ENCODE data around the gene CUL3.

DNA sequence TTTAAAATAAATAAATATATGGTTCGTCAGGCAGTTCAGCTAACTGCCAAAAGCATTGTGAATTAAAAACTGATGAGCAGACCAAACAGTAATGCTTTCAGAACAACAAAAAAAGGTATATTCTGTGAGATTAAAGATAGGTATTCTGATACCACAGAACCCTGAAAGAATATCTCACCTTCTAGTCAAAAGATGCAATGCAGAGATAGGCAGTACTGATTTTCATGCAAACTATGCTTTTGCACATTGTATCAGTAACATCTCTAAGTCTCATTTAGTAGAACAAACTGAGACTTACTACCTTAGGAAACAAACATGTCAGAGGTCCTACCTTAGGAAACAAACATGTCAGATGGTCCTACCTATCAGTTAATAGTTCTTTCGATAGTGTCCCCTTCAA is 32.4 kb downstream of the CUL3 start:
- TF ChIP-seq, protein P1, sequence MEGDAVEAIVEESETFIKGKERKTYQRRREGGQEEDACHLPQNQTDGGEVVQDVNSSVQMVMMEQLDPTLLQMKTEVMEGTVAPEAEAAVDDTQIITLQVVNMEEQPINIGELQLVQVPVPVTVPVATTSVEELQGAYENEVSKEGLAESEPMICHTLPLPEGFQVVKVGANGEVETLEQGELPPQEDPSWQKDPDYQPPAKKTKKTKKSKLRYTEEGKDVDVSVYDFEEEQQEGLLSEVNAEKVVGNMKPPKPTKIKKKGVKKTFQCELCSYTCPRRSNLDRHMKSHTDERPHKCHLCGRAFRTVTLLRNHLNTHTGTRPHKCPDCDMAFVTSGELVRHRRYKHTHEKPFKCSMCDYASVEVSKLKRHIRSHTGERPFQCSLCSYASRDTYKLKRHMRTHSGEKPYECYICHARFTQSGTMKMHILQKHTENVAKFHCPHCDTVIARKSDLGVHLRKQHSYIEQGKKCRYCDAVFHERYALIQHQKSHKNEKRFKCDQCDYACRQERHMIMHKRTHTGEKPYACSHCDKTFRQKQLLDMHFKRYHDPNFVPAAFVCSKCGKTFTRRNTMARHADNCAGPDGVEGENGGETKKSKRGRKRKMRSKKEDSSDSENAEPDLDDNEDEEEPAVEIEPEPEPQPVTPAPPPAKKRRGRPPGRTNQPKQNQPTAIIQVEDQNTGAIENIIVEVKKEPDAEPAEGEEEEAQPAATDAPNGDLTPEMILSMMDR (IDR thresholded peaks at IDR 0.05) = no peak
- TF ChIP-seq EZH2 (IDR thresholded peaks at IDR 0.05) = no peak

All from neural progenitor cell (in vitro differentiated cells).